Adipose tissue (tissue), 3 donors: Measurements from ENCODE around the gene ARHGAP4. TPM values are rescaled to one million over a fixed set of nuclear protein-coding genes. Genes with fewer than 3 reads are reported as not detected.

Experiments
- H3K27ac ChIP-seq: one replicate; pipeline ENCODE4 v1.5.1; 2013; ENCODE audit warnings: low read depth, low read length
- WGBS, 3 donors: extraction: QIAGEN DNeasy Blood & Tissue Kit; methylation state at CpG; one replicate each; pipeline ENCODE4 v1.1.7; 2013; 5-methylcytosine and 5-hydroxymethylcytosine counted together
- polyA plus RNA-seq, 3 donors: library from polyadenylated mRNA; stranded (reverse); fragments of 200-250 nt; gene quantifications; one replicate each; pipeline ENCODE4 v1.2.3, GENCODE V29; 2013
- donor health status: healthy with polysubstance abuse.
- donor health status: Bipolar disorder and iron deficiency.
- donor health status: healthy.

The ARHGAP4 gene
- polyA plus RNA-seq: 100 to 1,000 TPM in 1 of 3 donors, 10 to 100 TPM in 1, 1 to 10 TPM in 1; 9.9 to 106 (median 43.6) TPM

GRCh38 chrX:153925739-153926551 lies at the start of gene ARHGAP4:
ARHGAP4 (minus strand) TSS chrX:153926264; CDS start chrX:153926202, 62 bp downstream.
- WGBS, 3 donors: 10 to 31% (median 16%) methylated on average over 35 to 53 of the region's 59 CpGs
- H3K27ac ChIP-seq: peak within 1 kb of the TSS; percentile 43

DNA sequence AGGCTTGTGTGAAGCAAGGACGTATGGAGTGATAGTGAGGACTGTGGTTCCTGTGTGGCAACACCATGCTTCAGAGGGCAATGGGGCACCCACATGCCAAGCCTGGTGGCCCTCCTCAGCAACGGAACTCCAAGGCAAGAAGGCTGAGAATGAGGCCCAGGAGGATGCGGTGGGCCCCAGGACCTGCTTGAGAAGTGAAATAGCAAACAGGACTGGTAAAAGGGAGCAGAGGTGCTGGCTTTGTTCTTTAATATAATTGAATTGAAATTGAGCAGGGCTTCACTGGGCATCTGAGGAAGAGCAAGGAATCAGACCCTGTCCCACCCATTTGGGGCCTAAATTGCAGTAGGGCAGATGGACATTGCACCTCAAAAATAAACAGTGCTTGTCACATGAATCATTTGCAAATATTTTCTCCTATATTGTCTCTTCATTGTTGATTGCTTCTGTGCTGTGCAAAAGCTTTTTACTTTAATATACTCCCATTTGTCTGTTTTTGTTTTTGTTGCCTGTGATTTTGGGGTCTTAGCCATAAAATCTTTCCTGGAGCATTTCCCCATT lies 48.7 kb upstream of the ARHGAP4 start:
- no peak overlapping the region for H3K27ac ChIP-seq
- 60 to 66% (median 64%) methylated on average over 3 of the region's 3 CpGs for WGBS, 3 donors

DNA sequence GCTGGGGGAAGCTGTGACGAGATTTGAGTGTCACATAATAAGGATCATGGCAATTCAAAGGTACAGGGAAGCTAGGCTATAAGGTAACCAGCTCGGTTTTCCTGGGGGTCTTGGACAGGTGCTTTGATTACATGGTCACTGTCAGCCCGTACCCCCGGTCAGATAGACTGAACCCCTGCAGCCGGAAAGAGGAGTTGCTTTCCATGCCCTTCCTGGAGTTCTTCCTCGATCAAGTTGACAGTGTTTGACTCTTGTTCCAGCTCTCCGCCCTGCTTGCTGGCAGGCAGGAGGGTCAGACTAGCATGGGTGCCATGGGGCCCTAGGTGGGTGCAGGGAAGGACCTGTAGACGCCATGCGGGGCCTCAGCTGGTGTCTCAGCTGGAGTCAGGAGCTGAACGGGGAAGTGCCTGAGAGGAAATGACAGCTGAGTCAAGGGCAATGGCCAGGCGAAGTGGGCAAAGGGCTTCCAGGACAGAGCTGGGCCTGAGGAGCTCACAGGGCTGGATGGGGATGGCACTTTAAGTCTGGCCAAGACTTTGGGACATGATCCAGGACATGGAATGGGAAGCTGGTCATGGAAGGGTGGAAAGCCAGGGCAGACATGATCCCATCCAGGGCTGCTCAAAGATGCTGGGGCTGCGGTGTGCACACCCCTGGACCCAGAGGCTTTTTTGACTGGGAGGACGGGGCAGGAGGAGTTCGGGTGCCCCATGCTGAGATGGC lies 48.1 kb upstream of the ARHGAP4 start:
- 40 to 66% (median 56%) methylated on average over 14 of the region's 14 CpGs for WGBS, 3 donors
- no peak overlapping the region for H3K27ac ChIP-seq

- 5 to 48% (median 38%) methylated on average over 20 of the region's 20 CpGs for WGBS, 3 donors
- H3K27ac ChIP-seq: no peak overlapping the region
Measured at GRCh38 chrX:153973127-153974002, 47.3 kb upstream of the ARHGAP4 start.

DNA sequence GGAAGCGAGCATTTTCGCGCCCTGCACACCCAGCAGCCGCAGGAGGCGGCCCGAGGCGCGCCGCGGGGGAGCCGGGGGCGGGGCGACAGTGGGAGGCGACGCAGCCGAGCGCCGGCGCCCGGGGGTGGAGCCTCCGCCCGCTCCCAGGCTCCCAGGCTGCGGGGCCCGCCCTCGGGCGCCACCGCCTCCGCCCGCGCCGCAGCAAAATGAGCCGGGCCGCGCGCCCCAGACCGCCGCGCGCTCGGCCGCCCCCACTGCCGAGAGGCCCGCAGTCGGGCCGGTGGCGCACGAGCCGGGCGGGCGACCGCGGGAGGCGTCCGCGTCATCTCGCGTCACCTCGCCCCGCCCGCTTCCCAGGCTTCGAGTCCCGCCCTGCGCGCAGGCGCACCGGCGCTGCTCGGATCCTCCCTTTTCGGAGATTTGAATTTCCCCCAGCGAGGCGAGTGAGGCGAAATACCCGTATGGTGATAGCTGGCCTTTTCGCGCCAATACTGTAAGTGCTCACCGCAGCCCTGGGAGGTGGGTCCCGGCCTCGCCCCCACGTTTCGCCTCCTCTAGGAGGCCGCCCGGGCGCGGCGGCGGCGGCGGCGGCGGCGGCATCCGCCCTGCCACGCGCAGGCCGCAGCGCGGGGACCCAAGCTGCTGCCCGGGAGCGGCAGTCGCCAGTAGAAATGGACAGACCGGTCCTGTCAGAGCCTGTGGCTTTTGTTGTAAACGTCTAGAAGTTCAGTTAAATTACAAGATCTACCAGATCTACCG lies 46.5 kb upstream of the ARHGAP4 start, which contains the start of gene TMEM187:
TMEM187 (plus strand) TSS at position 387 of the 759 bp plus-strand sequence. CDS start 9,309 bp downstream, outside the sequence.
- WGBS, 3 donors: 0 to 11% (median 1%) methylated on average over 37 to 103 of the region's 103 CpGs

DNA sequence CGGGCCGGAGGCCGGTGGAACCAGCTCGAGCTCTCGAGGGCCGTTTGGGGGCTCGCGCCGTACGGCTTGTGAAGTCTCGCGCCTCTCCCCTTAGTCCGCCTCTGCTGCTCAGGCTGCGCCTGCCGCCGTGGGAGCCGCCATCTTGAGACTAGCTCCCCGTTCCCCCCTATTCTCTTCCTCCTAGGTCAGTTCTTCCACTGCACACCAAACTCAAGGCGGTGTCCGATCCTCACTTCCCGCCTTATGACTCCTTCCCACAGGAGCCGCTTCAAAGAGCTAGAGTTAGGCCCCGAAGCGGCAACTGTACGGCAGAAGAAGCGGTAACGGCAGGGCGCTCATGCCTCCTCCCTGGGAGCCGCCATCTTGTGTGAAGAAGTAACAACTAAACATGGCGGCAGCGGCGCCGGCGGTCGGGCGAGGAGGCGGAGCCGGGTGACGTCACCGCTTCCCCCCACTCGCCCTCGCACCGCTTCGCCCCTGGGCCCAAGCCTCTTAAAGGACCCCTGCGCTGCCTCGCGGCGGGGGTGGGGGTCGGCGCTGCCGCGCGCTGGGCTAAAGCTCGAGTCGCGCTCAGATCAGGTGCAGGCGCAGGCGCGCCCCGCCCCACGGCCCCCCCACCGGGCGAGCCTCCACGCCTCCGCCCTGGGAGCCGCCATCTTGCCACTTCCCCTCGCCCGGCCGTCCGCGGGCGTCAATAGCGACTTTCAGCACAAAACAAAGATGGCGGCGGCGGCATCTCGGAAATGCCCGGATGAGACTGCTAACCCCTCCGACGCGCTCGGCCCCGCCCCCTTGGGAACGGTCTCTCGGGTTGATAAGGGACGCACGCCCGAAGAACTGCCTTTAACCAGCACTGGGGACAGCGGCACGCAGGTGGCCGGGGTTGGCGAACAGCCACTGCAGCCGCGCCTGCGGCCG lies 45.6 kb upstream of the ARHGAP4 start, which contains the start of gene HCFC1:
HCFC1 (minus strand) TSS at position 369 of the 918 bp plus-strand sequence. CDS start 978 bp downstream, outside the sequence.
- 0 to 6% (median 1%) methylated on average over 47 to 90 of the region's 96 CpGs for WGBS, 3 donors

More for the DNA sequence above, 46.5 kb upstream of the ARHGAP4 start, which contains the start of gene TMEM187:
- H3K27ac ChIP-seq: peak within 1 kb of the TSS; percentile 86

DNA sequence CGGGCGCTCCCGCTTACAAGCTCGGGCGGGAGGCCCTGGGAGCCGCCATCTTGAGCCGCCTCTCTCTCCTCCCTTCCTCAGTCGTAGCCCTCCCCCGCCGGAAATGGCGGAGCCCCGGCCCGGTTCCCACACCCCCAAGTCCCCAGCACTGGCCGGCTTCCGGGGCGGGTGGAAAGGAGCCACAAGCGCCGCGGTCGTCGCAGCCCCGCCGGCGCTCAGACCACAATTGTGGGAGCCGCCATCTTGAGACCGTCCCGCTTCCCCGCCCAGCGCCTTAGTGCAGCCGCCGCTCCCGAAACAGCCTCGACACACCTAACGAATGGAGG lies 45.0 kb upstream of the ARHGAP4 start:
- WGBS, 3 donors: 1 to 4% (median 2%) methylated on average over 10 to 34 of the region's 34 CpGs
- peak overlapping the region; percentile 86 for H3K27ac ChIP-seq

More for the DNA sequence above, 45.6 kb upstream of the ARHGAP4 start, which contains the start of gene HCFC1:
- H3K27ac ChIP-seq: peak within 1 kb of the TSS; percentile 86

DNA sequence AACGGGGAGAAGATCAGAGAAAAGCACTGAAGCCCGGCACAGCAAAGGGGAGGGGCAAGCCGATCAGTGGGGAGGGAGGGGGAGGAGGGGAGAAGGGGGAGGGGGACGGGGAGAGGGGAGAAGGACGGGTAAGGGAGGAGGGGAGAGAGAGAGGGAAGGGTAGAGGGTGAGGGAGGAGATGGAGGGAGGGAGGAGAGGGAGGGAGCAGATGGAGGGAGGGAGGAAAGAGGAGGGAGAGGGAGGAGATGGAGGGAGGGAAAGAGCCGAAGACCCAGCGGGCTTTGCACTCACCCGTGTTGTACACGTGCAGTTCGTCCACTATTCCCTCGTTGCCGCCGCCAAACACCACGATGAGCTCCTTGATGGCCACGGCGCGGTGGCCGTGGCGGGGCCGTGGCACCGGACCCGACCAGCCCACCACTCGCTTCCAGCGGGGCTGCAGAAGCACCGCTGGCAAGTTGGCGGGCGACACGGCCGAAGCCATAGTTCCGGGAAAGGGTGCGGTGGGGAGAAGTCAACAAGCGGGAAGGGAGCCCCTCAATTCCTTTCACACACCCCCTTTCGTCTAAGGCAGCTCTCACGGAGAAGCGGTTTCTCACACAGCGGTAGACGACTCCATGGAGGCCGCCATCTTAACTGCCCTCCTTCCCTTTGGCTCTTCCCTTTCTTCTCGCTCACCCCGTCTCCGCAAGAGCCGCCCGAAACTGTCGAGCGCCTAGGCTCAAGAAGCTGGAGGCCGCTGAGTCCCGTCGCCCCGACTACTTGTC lies 44.5 kb upstream of the ARHGAP4 start:
- H3K27ac ChIP-seq: peak overlapping the region; percentile 86
- 0 to 6% (median 1%) methylated on average over 26 to 46 of the region's 49 CpGs for WGBS, 3 donors

- no peak overlapping the region for H3K27ac ChIP-seq
- 2 to 12% (median 3%) methylated on average over 18 to 26 of the region's 26 CpGs for WGBS, 3 donors
Measured at GRCh38 chrX:153969904-153970356, 43.9 kb upstream of the ARHGAP4 start.

DNA sequence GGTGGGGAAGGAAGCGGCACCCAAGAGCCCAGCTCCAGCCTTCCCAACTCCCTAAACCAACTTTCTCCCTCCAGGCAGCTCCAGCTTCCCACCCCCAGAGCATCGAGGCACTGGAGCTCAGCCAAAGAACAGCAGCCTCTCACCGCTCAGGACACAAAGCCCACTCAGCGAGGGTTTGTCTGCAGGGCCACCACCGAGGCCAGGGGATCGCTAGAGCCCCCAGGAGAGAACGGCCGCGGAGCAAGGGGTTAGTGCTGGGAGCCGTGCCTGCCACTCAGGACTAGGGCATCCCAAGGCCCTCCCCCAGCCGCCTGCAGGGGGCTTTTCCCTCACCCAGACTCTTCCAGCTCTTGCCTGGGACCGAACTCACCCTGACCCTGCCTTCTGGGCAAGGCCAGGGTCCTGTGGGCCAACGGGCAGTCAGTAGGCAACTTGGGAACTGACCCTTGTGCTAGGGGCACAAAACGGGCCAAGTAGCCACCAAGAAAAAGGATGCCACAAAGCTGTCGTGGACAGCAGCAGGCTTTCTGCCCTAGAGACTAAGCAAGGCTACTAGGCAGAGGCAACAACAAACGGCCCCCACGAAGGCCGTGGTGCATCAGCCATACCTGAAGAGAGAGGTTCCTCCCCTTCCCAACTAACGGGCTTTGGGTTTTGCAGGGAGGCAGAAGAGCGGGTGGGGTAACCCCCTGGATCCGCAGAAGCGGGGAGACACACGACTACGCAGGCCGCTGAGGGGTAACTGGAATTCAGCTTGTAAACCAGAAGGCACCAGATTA lies 43.2 kb upstream of the ARHGAP4 start:
- 9 to 47% (median 14%) methylated on average over 19 to 25 of the region's 25 CpGs for WGBS, 3 donors
- H3K27ac ChIP-seq: no peak overlapping the region

GRCh38 chrX:153968754-153969124 lies 42.7 kb upstream of the ARHGAP4 start:
- H3K27ac ChIP-seq: no peak overlapping the region
- 16 to 41% (median 17%) methylated on average over 9 to 12 of the region's 12 CpGs for WGBS, 3 donors

DNA sequence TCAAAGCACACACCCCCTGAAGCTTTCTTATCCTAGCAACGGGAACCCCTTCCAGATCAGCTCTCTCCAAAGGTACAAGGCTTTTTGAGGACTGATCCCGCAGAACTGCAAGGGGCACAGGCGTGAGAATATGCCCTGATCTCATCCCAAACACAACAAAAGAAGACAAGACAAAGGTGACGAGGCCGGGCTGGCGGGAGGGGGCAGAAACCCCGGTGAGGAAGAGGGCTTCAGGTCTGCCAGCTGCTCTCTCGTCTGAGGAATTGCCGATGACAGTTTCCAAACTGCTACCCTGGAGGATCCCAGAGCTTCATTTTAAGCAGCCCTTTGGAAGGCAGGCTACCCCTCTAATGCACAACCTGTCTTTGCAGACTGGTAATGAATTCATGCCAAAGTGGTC lies 42.2 kb upstream of the ARHGAP4 start:
- H3K27ac ChIP-seq: no peak overlapping the region
- WGBS, 3 donors: 40 to 68% (median 42%) methylated on average over 9 of the region's 9 CpGs

GRCh38 chrX:153967536-153968224 lies 41.6 kb upstream of the ARHGAP4 start:
- 36 to 59% (median 45%) methylated on average over 13 to 16 of the region's 16 CpGs for WGBS, 3 donors
- no peak overlapping the region for H3K27ac ChIP-seq

GRCh38 chrX:153966841-153967535 lies 40.9 kb upstream of the ARHGAP4 start:
- 60 to 75% (median 64%) methylated on average over 9 to 14 of the region's 14 CpGs for whole genome bisulfite sequencing, 3 donors
- no peak overlapping the region for H3K27ac ChIP-seq
